Neural cell (in vitro differentiated cells): ENCODE measurements around the gene GFRA3. TPM values are rescaled to one million over a fixed set of nuclear protein-coding genes. Genes with fewer than 3 reads are reported as not detected.

ENCODE experiments used
- H2AFZ ChIP-seq: fragments of 200-600, 300-800 bp; sonication (generic), shearing (Covaris generic); 2 replicates; pipeline ENCODE4 v1.6.0; 2014; ENCODE audit warnings: low read depth, mild to moderate bottlenecking, antibody characterized with exemption, low read length, moderate library complexity
- H3F3A ChIP-seq: fragments of 200-600 bp; shearing (Covaris generic); 2 replicates; pipeline ENCODE4 v1.6.1; 2016; ENCODE audit warnings: mild to moderate bottlenecking, moderate library complexity, mixed read lengths, antibody characterized with exemption, low read length; ENCODE audit not compliant: insufficient read depth, poor library complexity, severe bottlenecking
- H3K27ac ChIP-seq: fragments of 200-600, 300-800 bp; sonication (generic), shearing (Covaris generic); 2 replicates; pipeline ENCODE4 v1.5.1; 2014; ENCODE audit warnings: mild to moderate bottlenecking, low read length, moderate library complexity
- H3K27me3 ChIP-seq: fragments of 300-800, 200-600 bp; sonication (generic), shearing (Covaris generic); 2 replicates; pipeline ENCODE4 v1.6.0; 2014; ENCODE audit warnings: mild to moderate bottlenecking, low read depth, low read length, moderate library complexity; ENCODE audit not compliant: insufficient read depth
- H3K36me3 ChIP-seq: fragments of 300-800, 200-600 bp; sonication (generic), shearing (Covaris generic); 2 replicates; pipeline ENCODE4 v1.5.1; 2014; ENCODE audit warnings: mild to moderate bottlenecking, antibody characterized with exemption, low read length, moderate library complexity; ENCODE audit not compliant: insufficient read depth
- H3K4me2 ChIP-seq: fragments of 300-800, 200-600 bp; sonication (generic), shearing (Covaris generic); 2 replicates; pipeline ENCODE4 v1.6.0; 2014; ENCODE audit warnings: mild to moderate bottlenecking, low read length
- H3K4me3 ChIP-seq: fragments of 300-800, 200-600 bp; sonication (generic), shearing (Covaris generic); 2 replicates; pipeline ENCODE4 v1.5.1; 2014; ENCODE audit warnings: mild to moderate bottlenecking, low read length, moderate library complexity
- H3K79me2 ChIP-seq: fragments of 200-600 bp; shearing (Covaris generic); replicated peaks from 2 replicates; pipeline ENCODE4 v1.6.0; 2014; ENCODE audit warnings: mild to moderate bottlenecking, low read length, moderate library complexity; ENCODE audit not compliant: insufficient read depth
- H3K9ac ChIP-seq: fragments of 300-800, 200-600 bp; sonication (generic), shearing (Covaris generic); 2 replicates; pipeline ENCODE4 v1.6.1; 2016; ENCODE audit warnings: mild to moderate bottlenecking, low read length, mixed read lengths
- H3K9me2 ChIP-seq: fragments of 200-600 bp; shearing (Covaris generic); 2 replicates; pipeline ENCODE4 v1.6.1; 2016; ENCODE audit warnings: mild to moderate bottlenecking, low read length, mixed read lengths; ENCODE audit not compliant: insufficient read depth
- H3K9me3 ChIP-seq: fragments of 200-600, 300-800 bp; sonication (generic), shearing (Covaris generic); 2 replicates; pipeline ENCODE4 v1.6.1; 2016; ENCODE audit warnings: mild to moderate bottlenecking, mixed run types, low read length, moderate library complexity, mixed read lengths
- H4K20me1 ChIP-seq: fragments of 200-600 bp; shearing (Covaris generic); 2 replicates; pipeline ENCODE4 v1.6.1; 2016; ENCODE audit warnings: mild to moderate bottlenecking, mixed run types; ENCODE audit not compliant: insufficient read depth
- EP300 ChIP-seq: fragments of 450-650 bp; conservative IDR thresholded peaks from 2 replicates; pipeline ENCODE4 v1.6.1; 2014; ENCODE audit warnings: antibody characterized with exemption, mild to moderate bottlenecking, moderate library complexity; ENCODE audit not compliant: poor library complexity, severe bottlenecking
- EZH2 ChIP-seq: fragments of 200-600, 300-800 bp; shearing (Covaris generic), sonication (generic); IDR thresholded peaks from 2 replicates; pipeline ENCODE4 v1.6.1; 2014; ENCODE audit warnings: antibody characterized with exemption, low read length, borderline replicate concordance, mild to moderate bottlenecking; ENCODE audit not compliant: insufficient read depth, poor library complexity, severe bottlenecking
- MXI1 ChIP-seq: fragments of 450-650 bp; conservative IDR thresholded peaks from 2 replicates; pipeline ENCODE4 v1.6.1; 2014; ENCODE audit warnings: antibody characterized with exemption, mild to moderate bottlenecking; ENCODE audit not compliant: poor library complexity, severe bottlenecking
- POLR2AphosphoS5 ChIP-seq: IDR thresholded peaks from 2 replicates; pipeline ENCODE4 v1.6.1; 2012
- RAD21 ChIP-seq: fragments of 450-650 bp; conservative IDR thresholded peaks from 2 replicates; pipeline ENCODE4 v1.6.1; 2014; ENCODE audit warnings: antibody characterized with exemption, mild to moderate bottlenecking, moderate library complexity
- SMC3 ChIP-seq: fragments of 450-650 bp; conservative IDR thresholded peaks from 2 replicates; pipeline ENCODE4 v1.6.1; 2014; ENCODE audit warnings: antibody characterized with exemption, mild to moderate bottlenecking, moderate library complexity; ENCODE audit not compliant: poor library complexity
- TAF1 ChIP-seq: IDR thresholded peaks from 2 replicates; pipeline ENCODE4 v1.6.1; 2012; ENCODE audit warnings: low read depth
- polyA plus RNA-seq: library from polyadenylated mRNA; depleted of rRNA; stranded (reverse); fragments of >200 nt; gene quantifications from 2 replicates; pipeline ENCODE4 v1.2.3, GENCODE V29; 2014
- TF ChIP-seq, protein P1 (sequence below): fragments of 450-650 bp; IDR thresholded peaks from 2 replicates; pipeline ENCODE4 v1.5.1; 2014; ENCODE audit warnings: antibody characterized with exemption, mild to moderate bottlenecking, moderate library complexity; ENCODE audit not compliant: poor library complexity, severe bottlenecking
- TF ChIP-seq, protein P2 (sequence below): IDR thresholded peaks from 2 replicates; pipeline ENCODE4 v1.6.1; 2012; ENCODE audit warnings: borderline replicate concordance

The GFRA3 gene
- polyA plus RNA-seq, 1 donor from 2014 or later, result not detected

DNA sequence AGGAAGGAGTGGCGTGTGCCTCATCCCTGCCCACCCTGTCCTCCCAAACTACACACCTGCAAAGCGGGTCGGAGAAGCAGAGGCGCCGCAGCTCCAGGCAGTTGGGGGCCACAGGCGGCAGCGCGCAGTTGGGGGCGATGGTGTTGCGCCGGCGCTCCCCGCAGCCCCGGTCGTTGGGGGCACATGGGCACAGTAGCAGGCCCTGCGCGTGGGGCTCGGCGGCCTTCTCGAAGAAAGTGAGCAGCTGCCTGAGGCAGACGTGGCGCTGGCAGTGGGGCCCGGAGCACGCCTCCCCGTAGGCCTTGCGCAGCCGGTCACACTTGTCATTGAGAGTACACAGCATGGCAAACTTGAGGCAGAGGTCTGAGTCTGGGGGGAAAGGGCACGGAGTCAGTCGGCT, 16.8 kb downstream of the GFRA3 start:
- no peak overlapping the region for H3K4me2 ChIP-seq
- H3K4me3 ChIP-seq, result no peak overlapping the region
- H4K20me1 ChIP-seq, result no peaks in the 10 kb centered on the region
- no peaks in the 10 kb centered on the region for H3K9me2 ChIP-seq
- H2AFZ ChIP-seq, result no peak overlapping the region
- H3K9ac ChIP-seq, result no peak overlapping the region
- no peaks in the 10 kb centered on the region for H3K9me3 ChIP-seq
- H3K79me2 ChIP-seq, result no peaks in the 10 kb centered on the region
- TF ChIP-seq EP300 (no peak), SMC3 (no peak), POLR2AphosphoS5 (no peak), EZH2 (no peak), TAF1 (no peak), MXI1 (no peak), RAD21 (no peak)
- TF ChIP-seq, protein P1, sequence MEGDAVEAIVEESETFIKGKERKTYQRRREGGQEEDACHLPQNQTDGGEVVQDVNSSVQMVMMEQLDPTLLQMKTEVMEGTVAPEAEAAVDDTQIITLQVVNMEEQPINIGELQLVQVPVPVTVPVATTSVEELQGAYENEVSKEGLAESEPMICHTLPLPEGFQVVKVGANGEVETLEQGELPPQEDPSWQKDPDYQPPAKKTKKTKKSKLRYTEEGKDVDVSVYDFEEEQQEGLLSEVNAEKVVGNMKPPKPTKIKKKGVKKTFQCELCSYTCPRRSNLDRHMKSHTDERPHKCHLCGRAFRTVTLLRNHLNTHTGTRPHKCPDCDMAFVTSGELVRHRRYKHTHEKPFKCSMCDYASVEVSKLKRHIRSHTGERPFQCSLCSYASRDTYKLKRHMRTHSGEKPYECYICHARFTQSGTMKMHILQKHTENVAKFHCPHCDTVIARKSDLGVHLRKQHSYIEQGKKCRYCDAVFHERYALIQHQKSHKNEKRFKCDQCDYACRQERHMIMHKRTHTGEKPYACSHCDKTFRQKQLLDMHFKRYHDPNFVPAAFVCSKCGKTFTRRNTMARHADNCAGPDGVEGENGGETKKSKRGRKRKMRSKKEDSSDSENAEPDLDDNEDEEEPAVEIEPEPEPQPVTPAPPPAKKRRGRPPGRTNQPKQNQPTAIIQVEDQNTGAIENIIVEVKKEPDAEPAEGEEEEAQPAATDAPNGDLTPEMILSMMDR, result no peak
- TF ChIP-seq, protein P2, sequence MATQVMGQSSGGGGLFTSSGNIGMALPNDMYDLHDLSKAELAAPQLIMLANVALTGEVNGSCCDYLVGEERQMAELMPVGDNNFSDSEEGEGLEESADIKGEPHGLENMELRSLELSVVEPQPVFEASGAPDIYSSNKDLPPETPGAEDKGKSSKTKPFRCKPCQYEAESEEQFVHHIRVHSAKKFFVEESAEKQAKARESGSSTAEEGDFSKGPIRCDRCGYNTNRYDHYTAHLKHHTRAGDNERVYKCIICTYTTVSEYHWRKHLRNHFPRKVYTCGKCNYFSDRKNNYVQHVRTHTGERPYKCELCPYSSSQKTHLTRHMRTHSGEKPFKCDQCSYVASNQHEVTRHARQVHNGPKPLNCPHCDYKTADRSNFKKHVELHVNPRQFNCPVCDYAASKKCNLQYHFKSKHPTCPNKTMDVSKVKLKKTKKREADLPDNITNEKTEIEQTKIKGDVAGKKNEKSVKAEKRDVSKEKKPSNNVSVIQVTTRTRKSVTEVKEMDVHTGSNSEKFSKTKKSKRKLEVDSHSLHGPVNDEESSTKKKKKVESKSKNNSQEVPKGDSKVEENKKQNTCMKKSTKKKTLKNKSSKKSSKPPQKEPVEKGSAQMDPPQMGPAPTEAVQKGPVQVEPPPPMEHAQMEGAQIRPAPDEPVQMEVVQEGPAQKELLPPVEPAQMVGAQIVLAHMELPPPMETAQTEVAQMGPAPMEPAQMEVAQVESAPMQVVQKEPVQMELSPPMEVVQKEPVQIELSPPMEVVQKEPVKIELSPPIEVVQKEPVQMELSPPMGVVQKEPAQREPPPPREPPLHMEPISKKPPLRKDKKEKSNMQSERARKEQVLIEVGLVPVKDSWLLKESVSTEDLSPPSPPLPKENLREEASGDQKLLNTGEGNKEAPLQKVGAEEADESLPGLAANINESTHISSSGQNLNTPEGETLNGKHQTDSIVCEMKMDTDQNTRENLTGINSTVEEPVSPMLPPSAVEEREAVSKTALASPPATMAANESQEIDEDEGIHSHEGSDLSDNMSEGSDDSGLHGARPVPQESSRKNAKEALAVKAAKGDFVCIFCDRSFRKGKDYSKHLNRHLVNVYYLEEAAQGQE, result no peak
- H3F3A ChIP-seq, result no peaks in the 10 kb centered on the region
- no peaks in the 10 kb centered on the region for H3K27me3 ChIP-seq
- H3K27ac ChIP-seq, result no peak overlapping the region
- H3K36me3 ChIP-seq, result no peaks in the 10 kb centered on the region

DNA sequence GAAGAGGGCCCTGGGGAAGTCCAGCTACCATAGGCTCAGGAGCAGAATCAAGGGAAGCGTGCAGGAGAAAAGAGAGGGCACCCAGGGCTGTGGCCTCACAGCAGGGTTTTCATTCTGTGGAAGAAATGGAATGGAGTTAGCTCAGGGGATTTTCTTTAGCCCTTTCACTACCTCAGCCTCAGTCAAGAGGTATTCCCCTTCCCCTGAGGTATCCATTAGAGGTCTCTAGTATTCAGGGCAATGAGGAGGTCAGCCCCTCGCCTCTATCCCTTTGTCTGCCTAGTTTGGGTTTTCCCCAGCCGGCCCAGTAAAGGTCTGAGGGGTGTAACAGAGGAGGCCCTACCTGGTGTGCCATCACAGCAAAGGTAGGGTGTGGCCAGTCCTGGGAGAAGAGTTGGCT, 21.5 kb downstream of the GFRA3 start:
- Histone ChIP-seq H3K4me2 (no peak overlapping the region), H3K27ac (no peak overlapping the region), H4K20me1 (no peaks in the 10 kb centered on the region), H3K4me3 (no peak overlapping the region), H3F3A (no peaks in the 10 kb centered on the region), H3K27me3 (no peaks in the 10 kb centered on the region), H3K9me3 (no peaks in the 10 kb centered on the region), H3K79me2 (no peaks in the 10 kb centered on the region), H3K36me3 (no peaks in the 10 kb centered on the region), H3K9ac (no peak overlapping the region), H2AFZ (no peak overlapping the region), H3K9me2 (no peaks in the 10 kb centered on the region)
- TF ChIP-seq, protein P2, result no peak
- TF ChIP-seq SMC3, result no peak
- no peak for TF ChIP-seq RAD21
- no peak for TF ChIP-seq POLR2AphosphoS5
- no peak for TF ChIP-seq TAF1
- TF ChIP-seq MXI1, result no peak
- no peak for TF ChIP-seq EP300
